Raji (cell line): ENCODE measurements around the gene SMLR1.

Experiments
- POLR2A ChIP-seq: IDR thresholded peaks from 2 replicates; pipeline ENCODE4 v1.6.1; 2011; ENCODE audit warnings: low read depth, low read length, control low read depth; ENCODE audit not compliant: insufficient read depth

SMLR1 gene

GRCh38 chr6:130838250-130838860 is 11.1 kb downstream of the SMLR1 start:
- TF ChIP-seq POLR2A = no peak

DNA sequence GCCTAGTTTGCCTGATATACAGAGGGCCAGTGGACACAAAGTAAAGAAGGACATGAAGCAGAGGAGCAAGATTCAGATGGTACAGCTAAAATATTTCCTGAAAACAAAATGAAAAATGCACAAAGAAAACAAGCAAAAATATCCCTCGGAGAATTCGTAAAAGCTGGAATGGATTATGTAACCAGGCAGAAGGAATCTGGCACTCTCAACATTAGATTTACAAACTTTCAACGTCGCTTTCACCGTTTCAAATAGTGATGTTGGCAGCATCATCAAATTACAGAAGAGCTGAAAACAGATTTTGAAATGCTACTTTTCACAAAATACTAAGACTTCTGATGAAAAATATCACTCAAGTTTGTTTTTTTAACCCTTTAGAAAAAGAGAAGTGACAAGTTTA is 11.7 kb downstream of the SMLR1 start:
- no peak for TF ChIP-seq POLR2A

DNA sequence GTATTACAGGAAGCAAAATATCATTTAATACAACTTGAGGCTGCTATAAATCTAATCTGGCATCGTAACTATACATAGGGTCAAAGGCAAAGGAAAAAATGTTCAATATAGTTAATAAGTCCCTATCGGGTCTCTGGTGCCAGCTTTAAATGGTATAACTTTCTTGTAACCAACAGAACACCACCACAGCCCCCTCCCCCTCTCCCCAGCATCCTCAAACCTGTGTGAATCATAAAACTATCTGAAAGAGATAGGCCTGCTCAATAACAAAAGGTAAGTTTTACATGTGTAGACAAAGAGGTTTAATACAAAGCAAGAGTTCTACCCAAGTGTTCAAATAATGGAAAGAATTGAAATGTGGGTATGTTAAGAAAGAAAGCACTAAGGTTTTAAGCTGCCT is 12.2 kb downstream of the SMLR1 start:
- no peak for TF ChIP-seq POLR2A

DNA sequence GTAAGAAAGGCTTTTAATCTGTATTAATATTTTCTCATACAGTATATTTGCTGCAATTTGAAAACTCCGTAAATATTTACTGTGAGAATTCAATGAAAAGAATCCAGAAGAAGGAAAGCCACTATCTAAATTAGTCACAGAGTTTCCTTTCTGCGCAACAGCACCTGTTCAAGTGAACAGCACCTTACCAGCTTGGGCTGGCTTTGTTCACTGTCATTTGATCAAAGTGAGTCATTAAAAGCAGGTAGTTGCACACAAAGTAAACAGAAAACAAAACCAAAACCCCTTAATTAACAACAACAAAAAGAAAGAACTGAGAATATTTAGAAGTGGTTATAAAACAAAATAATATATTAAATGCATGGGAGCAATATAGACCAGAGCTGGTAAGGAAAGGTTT is 12.8 kb downstream of the SMLR1 start:
- no peak for TF ChIP-seq POLR2A

DNA sequence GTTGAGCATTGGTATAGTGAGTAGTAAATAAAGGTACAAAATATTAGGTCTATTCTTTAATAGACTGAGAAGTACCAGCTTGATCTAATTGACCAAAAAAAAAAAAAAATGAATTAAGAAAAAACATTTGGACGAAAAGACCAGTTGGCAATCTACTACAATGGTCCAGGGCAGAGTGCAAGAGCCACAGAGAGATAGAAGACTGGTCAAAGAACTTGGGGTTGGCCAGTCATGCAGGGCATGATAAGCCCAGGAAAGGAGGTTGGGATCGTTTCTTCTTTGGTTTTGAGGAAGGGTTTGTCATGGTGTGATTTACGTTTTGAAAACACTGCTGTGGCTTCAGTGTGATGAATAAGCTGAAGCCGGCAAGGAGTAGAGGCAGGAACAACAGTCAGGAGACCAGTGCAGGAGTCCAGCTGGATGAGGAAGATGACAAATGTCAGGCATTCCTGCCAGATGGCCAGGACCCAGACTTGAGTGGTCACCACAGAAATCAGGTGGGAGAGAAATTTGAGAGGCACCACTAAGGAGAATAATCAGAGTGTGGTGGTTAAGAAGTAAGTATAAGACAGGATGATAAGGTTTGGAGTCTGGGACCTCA is 14.0 kb downstream of the SMLR1 start:
- no peak for TF ChIP-seq POLR2A

DNA sequence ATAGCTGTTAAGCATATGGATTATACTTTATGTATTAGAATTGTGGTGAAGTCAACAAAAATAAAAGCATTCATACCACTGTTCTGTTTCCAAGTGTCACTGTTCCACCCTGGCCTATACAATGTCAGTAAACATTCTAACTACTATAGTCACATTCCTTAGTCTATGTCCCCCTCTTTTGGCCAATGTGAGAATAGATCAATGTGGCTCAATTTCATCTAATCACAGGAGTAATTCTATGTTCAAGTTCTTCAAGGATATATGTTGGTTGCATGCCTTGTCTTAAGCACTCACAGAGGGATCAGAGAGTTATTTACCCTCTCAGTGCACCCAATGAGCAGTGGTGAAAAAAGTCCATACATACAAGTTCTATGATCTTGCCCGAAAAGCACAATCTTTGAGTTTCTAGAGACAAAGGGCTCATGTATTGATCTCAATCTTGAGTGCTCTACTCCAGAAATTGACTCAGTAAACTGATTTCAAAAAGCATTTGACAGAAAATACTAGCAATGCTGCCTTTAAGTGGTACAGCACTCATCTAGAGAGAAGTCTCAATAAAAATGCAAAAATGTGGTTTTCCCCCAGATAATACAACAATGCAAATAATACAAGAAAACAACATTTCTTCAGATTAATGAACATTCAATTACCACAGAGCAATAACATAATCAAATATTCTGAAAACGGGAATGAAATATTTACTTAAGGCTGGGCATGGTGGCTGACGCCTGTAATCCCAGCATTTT is 16.5 kb downstream of the SMLR1 start:
- TF ChIP-seq POLR2A = no peak

GRCh38 chr6:130846501-130846900 is 19.3 kb downstream of the SMLR1 start:
- no peak for TF ChIP-seq POLR2A

GRCh38 chr6:130847001-130847910 is 20.1 kb downstream of the SMLR1 start:
- TF ChIP-seq POLR2A = no peak

DNA sequence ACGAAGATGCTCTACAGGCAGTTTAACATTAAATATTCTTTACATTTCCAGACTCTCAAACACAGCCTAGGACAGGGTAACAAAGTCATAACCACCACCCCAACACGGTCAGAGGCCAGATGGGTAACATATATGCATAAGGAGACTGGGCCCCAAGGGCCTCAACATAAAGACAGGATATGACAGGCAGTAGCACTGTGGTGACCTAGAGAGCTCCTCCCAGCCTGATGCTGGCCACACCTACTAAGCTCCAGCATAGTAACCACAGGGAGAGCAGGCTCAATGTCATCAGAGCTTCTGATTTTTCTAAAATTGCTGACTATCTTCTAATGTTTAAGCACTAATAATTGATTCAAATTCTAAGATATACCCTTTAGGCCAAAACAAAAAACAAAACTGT is 21.7 kb downstream of the SMLR1 start:
- no peak for TF ChIP-seq POLR2A

DNA sequence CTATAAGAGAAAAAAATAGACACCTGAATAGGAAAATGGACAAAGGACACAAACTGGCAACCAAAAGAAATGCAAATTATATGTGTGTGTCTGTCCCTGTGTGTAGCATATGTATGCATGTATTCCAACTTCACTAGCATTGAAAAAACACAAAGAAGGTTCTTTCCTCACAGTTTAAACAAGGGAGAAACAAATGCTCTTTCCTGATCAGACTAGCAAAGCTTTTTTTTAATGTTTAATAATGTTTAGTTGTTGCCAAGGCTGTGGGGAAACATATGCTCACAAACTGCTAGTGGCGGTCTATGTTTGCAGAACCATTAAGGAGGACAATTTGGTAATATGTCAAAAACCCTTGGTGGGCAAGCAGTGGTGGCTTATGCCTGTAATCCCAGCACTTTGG is 22.4 kb downstream of the SMLR1 start:
- no peak for TF ChIP-seq POLR2A

DNA sequence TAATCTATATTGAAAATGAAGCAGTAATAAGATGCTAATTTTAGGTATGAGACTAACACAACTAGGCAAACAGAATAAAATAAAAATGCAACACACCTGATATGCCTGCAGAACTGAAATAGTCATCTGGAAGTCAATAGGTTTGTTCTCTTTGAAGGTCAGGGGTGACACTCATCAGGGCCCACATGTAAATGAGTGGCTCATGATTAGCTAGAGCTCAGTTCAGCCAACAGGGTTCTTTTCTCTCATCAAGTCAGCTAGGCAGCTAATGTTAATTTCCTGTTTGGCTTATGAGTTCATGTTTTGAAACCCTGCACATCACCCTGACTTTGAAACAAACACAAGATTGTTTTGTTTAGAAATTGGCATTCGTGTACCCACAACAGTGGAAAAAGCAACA is 23.8 kb downstream of the SMLR1 start:
- TF ChIP-seq POLR2A = no peak

- no peak for TF ChIP-seq POLR2A
These were observed 25.8 kb downstream of the SMLR1 start for GRCh38 chr6:130852844-130853554.

DNA sequence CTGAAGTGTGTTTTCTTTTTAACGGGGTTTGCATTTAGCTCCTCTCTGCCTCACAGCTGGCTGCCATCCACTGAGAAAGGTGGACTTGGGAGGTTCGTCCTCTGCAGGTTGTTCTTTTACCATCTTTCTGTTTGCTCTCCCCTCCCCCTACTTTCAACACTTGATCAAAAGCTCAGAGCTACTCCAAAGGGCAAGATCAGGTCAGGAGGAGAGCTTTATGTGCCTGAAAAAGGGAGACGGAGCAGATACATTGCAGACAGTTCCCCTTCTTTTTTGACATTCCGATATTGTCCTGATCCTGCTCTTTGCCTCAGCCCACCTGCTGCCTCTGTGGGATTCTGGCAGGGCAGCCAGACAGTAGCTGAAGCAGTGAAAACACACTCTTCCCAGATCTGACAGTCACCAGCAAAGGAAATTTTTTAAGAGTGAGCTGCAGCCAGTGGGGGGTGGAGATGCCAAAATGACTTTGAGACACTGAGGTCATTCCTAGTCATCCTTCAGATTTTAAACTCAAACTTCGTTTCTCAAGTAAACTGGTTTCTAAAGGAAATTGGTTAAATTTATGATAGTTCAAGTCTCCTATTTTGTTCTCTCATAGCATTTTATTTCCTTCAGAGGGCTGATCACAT is 26.5 kb downstream of the SMLR1 start:
- no peak for TF ChIP-seq POLR2A

GRCh38 chr6:130858054-130858453 is 30.8 kb downstream of the SMLR1 start:
- TF ChIP-seq POLR2A = no peak
